GM18873 (cell line): ENCODE results near the gene PCAT7.

Experiments used
- ATAC-seq: cut with Tn5 transposase; IDR thresholded peaks from one replicate; pipeline ENCODE4 v1.9.1; 2021; ENCODE audit warnings: mild to moderate bottlenecking, moderate library complexity, moderate number of reproducible peaks; ENCODE audit not compliant: unreplicated experiment, low FRiP score

The PCAT7 gene

GRCh38 chr9:94600715-94601114, 45.8 kb downstream of the PCAT7 start:
- no peak for ATAC-seq

GRCh38 chr9:94602666-94603065, 47.8 kb downstream of the PCAT7 start:
- no peak for ATAC-seq

GRCh38 chr9:94603259-94604160, 48.6 kb downstream of the PCAT7 start:
- ATAC-seq = no peak

- ATAC-seq = no peak
Measured at GRCh38 chr9:94606646-94607422, 52.0 kb downstream of the PCAT7 start.

- ATAC-seq = no peak
Measured at GRCh38 chr9:94607423-94607691, 52.5 kb downstream of the PCAT7 start.

GRCh38 chr9:94610181-94610606, 55.3 kb downstream of the PCAT7 start:
- ATAC-seq = no peak

- ATAC-seq = no peak
Measured at GRCh38 chr9:94611638-94612068, 56.8 kb downstream of the PCAT7 start.

GRCh38 chr9:94612071-94612470, 57.2 kb downstream of the PCAT7 start:
- no peak for ATAC-seq

- no peak for ATAC-seq
Measured at GRCh38 chr9:94613003-94613402, 58.1 kb downstream of the PCAT7 start.

GRCh38 chr9:94619026-94619425, 64.1 kb downstream of the PCAT7 start:
- ATAC-seq = no peak
